IMR-90 (cell line): ENCODE results near the gene NCOA5. TPM values are rescaled to one million over a fixed set of nuclear protein-coding genes. Genes with fewer than 3 reads are reported as not detected.

Experiments
- ATAC-seq: fragments of 200-7000 bp; cut with Tn5 transposase; 2 replicates; pipeline ENCODE4 v1.9.1; 2020; ENCODE audit warnings: low read depth, mild to moderate bottlenecking, moderate library complexity
- BruUV-seq: library from RNA; stranded (reverse); fragments of 400-500 nt; replicated peaks from 2 replicates; lab custom pipeline; 2021; lab: Mats Ljungman, UMichigan
- CTCF ChIA-PET: fragments of 300-600 bp; formaldehyde crosslinking; extraction: SDS; loops from one replicate; lab custom pipeline; 2021; ENCODE audit warnings: antibody characterized with exemption; lab: Yijun Ruan, JAX
- POLR2A ChIA-PET: fragments of 300-600 bp; sonication (Branson Sonifier 250); formaldehyde crosslinking; loops from one replicate; lab custom pipeline; 2022; ENCODE audit warnings: antibody characterized with exemption; ENCODE audit not compliant: unreplicated experiment; lab: Charles Lee
- DNase-seq: peaks from one replicate; pipeline ENCODE4 v3.0.0; 2013
- H2AFZ ChIP-seq: replicated peaks from 2 replicates; pipeline ENCODE3; 2013; ENCODE audit warnings: low read length, mild to moderate bottlenecking; ENCODE audit not compliant: poor library complexity
- H2AK5ac ChIP-seq: 2 replicates; pipeline ENCODE4 v1.6.1; 2013; ENCODE audit warnings: low read depth, low read length, inconsistent platforms
- H2AK9ac ChIP-seq: replicated peaks from 2 replicates; pipeline ENCODE3; 2013; ENCODE audit warnings: mild to moderate bottlenecking, low read depth, low read length, moderate library complexity; ENCODE audit not compliant: poor library complexity
- H2BK120ac ChIP-seq: 2 replicates; pipeline ENCODE4 v1.6.1; 2013; ENCODE audit warnings: low read depth, low read length, inconsistent platforms
- H2BK15ac ChIP-seq: 3 replicates; pipeline ENCODE4 v1.6.1; 2013; ENCODE audit warnings: low read depth, low read length, inconsistent platforms
- H2BK20ac ChIP-seq: 2 replicates; pipeline ENCODE4 v1.6.1; 2013; ENCODE audit warnings: low read depth, mild to moderate bottlenecking, inconsistent platforms, low read length, moderate library complexity
- H2BK5ac ChIP-seq: 2 replicates; pipeline ENCODE4 v1.6.1; 2013; ENCODE audit warnings: mild to moderate bottlenecking, low read depth, low read length, inconsistent platforms; ENCODE audit not compliant: poor library complexity, severe bottlenecking
- H3K14ac ChIP-seq: replicated peaks from 2 replicates; pipeline ENCODE4 v1.6.1; 2013; ENCODE audit warnings: low read depth, low read length, inconsistent platforms
- H3K18ac ChIP-seq: 2 replicates; pipeline ENCODE4 v1.6.1; 2013; ENCODE audit warnings: low read depth, low read length, control low read depth
- H3K23ac ChIP-seq: 2 replicates; pipeline ENCODE4 v1.6.1; 2013; ENCODE audit warnings: low read depth, low read length, inconsistent platforms
- H3K27ac ChIP-seq: 2 replicates; pipeline ENCODE4 v1.5.1; 2013; ENCODE audit warnings: mild to moderate bottlenecking, control low read depth, low read length; ENCODE audit not compliant: insufficient read depth
- H3K27me3 ChIP-seq: 2 replicates; pipeline ENCODE4 v1.6.1; 2013; ENCODE audit warnings: low read length; ENCODE audit not compliant: control insufficient read depth, insufficient read depth
- H3K36me3 ChIP-seq: 2 replicates; pipeline ENCODE4 v1.6.1; 2013; ENCODE audit warnings: low read length, mixed read lengths; ENCODE audit not compliant: control insufficient read depth, insufficient read depth
- H3K4ac ChIP-seq: 2 replicates; pipeline ENCODE4 v1.6.1; 2013; ENCODE audit warnings: low read depth, low read length, inconsistent platforms
- H3K4me1 ChIP-seq: 2 replicates; pipeline ENCODE4 v1.6.1; 2013; ENCODE audit warnings: low read length, mixed read lengths; ENCODE audit not compliant: control insufficient read depth, insufficient read depth
- H3K4me2 ChIP-seq: 2 replicates; pipeline ENCODE4 v1.6.1; 2013; ENCODE audit warnings: low read depth, mild to moderate bottlenecking, control low read depth, low read length, moderate library complexity
- H3K4me3 ChIP-seq: 2 replicates; pipeline ENCODE4 v1.5.1; 2013; ENCODE audit warnings: low read depth, mild to moderate bottlenecking, control low read depth, low read length, moderate library complexity; ENCODE audit not compliant: insufficient read depth
- H3K56ac ChIP-seq: 2 replicates; pipeline ENCODE4 v1.6.1; 2013; ENCODE audit warnings: low read length, inconsistent platforms; ENCODE audit not compliant: insufficient read depth; ENCODE audit errors: extremely low read depth
- H3K79me1 ChIP-seq, 2 experiments: 2 replicates each; pipeline ENCODE4 v1.6.1; 2013; ENCODE audit warnings: low read length in 2 of 2, inconsistent platforms in 1 of 2, low read depth in 1 of 2
- H3K9ac ChIP-seq: 2 replicates; pipeline ENCODE4 v1.6.1; 2013; ENCODE audit warnings: low read depth, low read length, control low read depth
- H3K9me1 ChIP-seq: 2 replicates; pipeline ENCODE4 v1.6.1; 2013; ENCODE audit warnings: low read length, inconsistent platforms; ENCODE audit not compliant: insufficient read depth
- H3K9me3 ChIP-seq: 2 replicates; pipeline ENCODE4 v1.6.1; 2013; ENCODE audit warnings: low read length; ENCODE audit not compliant: control insufficient read depth, insufficient read depth
- H4K20me1 ChIP-seq: 2 replicates; pipeline ENCODE4 v1.6.1; 2013; ENCODE audit warnings: low read length, inconsistent platforms; ENCODE audit not compliant: insufficient read depth
- H4K5ac ChIP-seq: 2 replicates; pipeline ENCODE4 v1.6.1; 2013; ENCODE audit warnings: mild to moderate bottlenecking, low read depth, low read length, control low read depth
- H4K8ac ChIP-seq, 2 experiments: 2 replicates each; pipeline ENCODE4 v1.6.1; 2013; ENCODE audit warnings: low read depth in 2 of 2, low read length in 2 of 2, control low read depth in 1 of 2, inconsistent platforms in 1 of 2
- H4K91ac ChIP-seq: 2 replicates; pipeline ENCODE4 v1.6.1; 2013; ENCODE audit warnings: low read depth, low read length, inconsistent platforms; ENCODE audit not compliant: insufficient read depth
- MAZ ChIP-seq: IDR thresholded peaks from 2 replicates; pipeline ENCODE4 v1.6.1; 2012; ENCODE audit warnings: low read depth, mild to moderate bottlenecking, low read length, improper control_type of control experiment, moderate library complexity, borderline replicate concordance
- NFE2L2 ChIP-seq: fragments of 150-350 bp; IDR thresholded peaks from 2 replicates; pipeline ENCODE4 v1.6.1; 2016; ENCODE audit warnings: low read depth, mild to moderate bottlenecking, low read length
- RCOR1 ChIP-seq: IDR thresholded peaks from 2 replicates; pipeline ENCODE4 v1.6.1; 2012; ENCODE audit warnings: mild to moderate bottlenecking, low read length, improper control_type of control experiment; ENCODE audit not compliant: insufficient replicate concordance
- RFX5 ChIP-seq: IDR thresholded peaks from 2 replicates; pipeline ENCODE4 v1.8.0; 2012; ENCODE audit warnings: low read depth, mild to moderate bottlenecking, low read length, moderate library complexity
- WGBS, 2 experiments: methylation state at CpG; one replicate each; pipeline versions ENCODE4 v1.1.5 to v1.1.7; 2013; ENCODE audit warnings: missing lambda C conversion rate in 2 of 2; ENCODE audit not compliant: insufficient read length in 1 of 2; ENCODE audit errors: extremely low coverage in 2 of 2; 5-methylcytosine and 5-hydroxymethylcytosine counted together
- dilution Hi-C: fragments of 300-500 bp; cut with HindIII; formaldehyde crosslinking; loops from one replicate; pipeline ENCODE4 v1.14.3; 2018; ENCODE audit warnings: low sequenced_read_pairs; ENCODE audit not compliant: unreplicated experiment
- in situ Hi-C: fragments of 300-500 bp; cut with MboI; formaldehyde crosslinking; loops from 3 replicates; pipeline ENCODE4 v1.14.3; 2019; ENCODE audit warnings: low sequenced_read_pairs, inconsistent platforms, mixed read lengths
- intact Hi-C: fragments of 100-400 bp; cut with micrococcal nuclease; formaldehyde crosslinking; loops from 2 replicates; pipeline ENCODE4 v1.10.0; 2022
- polyA plus RNA-seq, 3 experiments: library from polyadenylated mRNA; depleted of rRNA; stranded (reverse); fragments of >200 nt; gene quantifications; 2 replicates each; pipeline ENCODE4 v1.2.3, GENCODE V29; 2012; ENCODE audit warnings: low replicate concordance in 1 of 3
- total RNA-seq: library from RNA; depleted of rRNA; stranded (reverse); fragments of >200 nt; gene quantifications from 2 replicates; pipeline ENCODE4 v1.2.3, GENCODE V29; 2012

The NCOA5 gene
- total and polyA plus RNA-seq, 2 of the 4 experiments (the other 2 are of a cell fraction), result 17.4 to 20.6 TPM

- Histone ChIP-seq H3K36me3 (no peaks in the 10 kb centered on the region), H2BK15ac (no peak overlapping the region), H4K8ac (no peak overlapping the region), H4K91ac (no peak overlapping the region), H3K79me1 (no peaks in the 10 kb centered on the region), H2BK20ac (no peak overlapping the region), H3K14ac (no peak overlapping the region), H3K56ac (no peak overlapping the region), H3K9me3 (peaks cover 3% of the 10 kb centered on the region; the same call in 1 of the 2 replicates), H3K23ac (no peak overlapping the region), H3K4me2 (no peak overlapping the region), H3K27ac (no peak overlapping the region), H3K18ac (no peak overlapping the region), H2AK5ac (no peak overlapping the region), H4K20me1 (no peaks in the 10 kb centered on the region), H3K9ac (no peak overlapping the region), H4K5ac (no peak overlapping the region), H3K4me3 (no peak overlapping the region), H3K4me1 (no peaks in the 10 kb centered on the region), H2BK5ac (no peak overlapping the region), H3K27me3 (peaks cover 22% of the 10 kb centered on the region), H2AK9ac (no peak overlapping the region), H3K4ac (no peak overlapping the region), H2BK120ac (no peak overlapping the region), H2AFZ (peak overlapping the region; percentile 32), H3K9me1 (no peaks in the 10 kb centered on the region)
- no TSS peak for BruUV-seq
- ATAC-seq (no peak), DNase-seq (no peak)
- TF ChIP-seq NFE2L2, result no peak
- no peak for TF ChIP-seq RCOR1
- TF ChIP-seq MAZ, result no peak
- no peak for TF ChIP-seq RFX5
- WGBS, 2 experiments, result 60% methylated on average over 20 of the region's 48 CpGs; no CpG with 5 or more reads in 1 of the 2 experiments
- POLR2A ChIA-PET, result no interaction called here
- in situ Hi-C loops, result no loop called here
- intact Hi-C loops, result no loop called here
- CTCF ChIA-PET, result no interaction called here
- dilution Hi-C loops, result no loop called here
Measured at GRCh38 chr20:46099491-46100287, 9.9 kb upstream of the NCOA5 start.
